ENCODE measurements around the gene UGT1A9. TPM values are rescaled to one million over a fixed set of nuclear protein-coding genes. Genes with fewer than 3 reads are reported as not detected.
"Not testable (repeated sequence)": the region's sequence is repeated elsewhere in the genome, so short reads cannot be mapped to it uniquely, and the experiment has no call there.

The UGT1A9 gene
- polyA plus RNA-seq, 1 donor: not detected

DNA sequence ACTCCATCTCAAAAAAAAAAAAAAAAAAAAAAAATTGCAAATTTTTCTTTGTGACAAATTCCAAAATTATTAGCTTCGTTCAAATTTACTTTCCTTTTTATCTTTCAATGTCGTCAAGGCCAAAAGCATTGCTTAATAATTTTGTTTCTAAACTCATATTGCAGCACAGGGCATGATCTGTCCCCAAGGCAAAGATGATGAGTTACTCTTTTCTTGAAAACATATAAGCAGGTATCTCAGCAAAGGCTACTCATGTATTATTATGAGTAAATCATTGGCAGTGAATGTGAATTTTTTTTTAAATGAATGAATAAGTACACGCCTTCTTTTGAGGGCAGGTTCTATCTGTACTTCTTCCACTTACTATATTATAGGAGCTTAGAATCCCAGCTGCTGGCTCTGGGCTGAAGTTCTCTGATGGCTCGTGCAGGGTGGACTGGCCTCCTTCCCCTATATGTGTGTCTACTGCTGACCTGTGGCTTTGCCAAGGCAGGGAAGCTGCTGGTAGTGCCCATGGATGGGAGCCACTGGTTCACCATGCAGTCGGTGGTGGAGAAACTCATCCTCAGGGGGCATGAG, 9.9 kb downstream of the UGT1A9 start, which contains the start of gene UGT1A7:
TSS of gene UGT1A7 (plus strand) at position 381 of the 579 bp plus-strand sequence. CDS start at position 418, 37 bp downstream.
- DNase-seq: no peak

DNA sequence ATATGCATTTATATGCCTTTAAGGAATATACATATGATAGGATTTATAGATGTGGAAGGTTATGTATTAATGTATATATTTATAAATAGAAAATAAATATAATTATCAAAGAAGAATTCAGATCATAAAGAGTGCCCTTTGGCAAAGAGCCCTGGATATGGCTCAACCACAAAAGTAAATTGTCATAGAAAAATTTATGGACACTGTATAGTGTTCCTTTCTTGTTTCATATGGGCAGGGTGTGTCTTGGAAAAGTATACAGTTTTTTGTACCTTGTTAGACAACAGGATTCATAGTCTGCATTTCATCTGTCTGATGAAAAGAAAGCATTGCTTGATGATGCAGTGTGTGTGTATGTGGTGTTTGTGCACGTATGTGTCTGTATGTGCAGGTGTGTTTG, 12.9 kb downstream of the UGT1A9 start:
- DNase-seq: no peak

DNA sequence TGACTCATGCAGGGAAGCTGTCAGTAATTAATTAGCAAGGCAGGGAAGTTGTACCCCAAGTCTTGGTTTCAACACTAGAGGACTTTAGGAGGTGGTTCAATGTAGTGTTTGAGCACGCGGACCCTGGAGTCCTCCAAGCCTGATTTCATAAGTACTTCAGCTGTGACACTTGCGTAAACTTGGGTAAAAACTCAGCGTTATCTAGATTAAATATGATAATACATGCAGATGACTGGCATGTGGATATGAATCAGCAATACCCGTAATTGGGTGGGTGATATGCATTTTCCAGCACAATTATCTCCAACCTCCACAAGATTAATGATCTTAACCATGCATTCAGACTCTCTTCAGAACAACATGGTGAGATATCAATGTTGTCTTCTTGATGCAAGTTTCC, 15.2 kb downstream of the UGT1A9 start:
- DNase-seq: no peak

DNA sequence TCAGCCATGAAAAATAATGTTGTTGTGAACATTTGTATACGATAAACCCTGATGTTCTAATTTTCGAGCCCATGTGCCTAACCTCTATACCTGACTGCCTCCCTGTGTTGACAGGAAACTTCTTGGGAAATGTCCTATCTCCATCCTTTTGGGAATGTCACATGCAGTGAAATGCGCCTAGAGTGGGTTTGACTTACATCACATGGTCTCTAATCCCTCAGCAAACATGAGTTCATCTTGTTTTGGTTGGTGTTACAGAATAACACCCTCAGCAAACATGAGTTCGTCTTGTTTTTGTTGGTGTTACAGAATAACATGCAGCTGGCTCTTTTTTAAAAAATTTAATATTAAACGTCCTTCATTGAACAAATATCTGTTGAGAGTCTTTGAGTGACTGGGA, 16.6 kb downstream of the UGT1A9 start:
- no peak for DNase-seq

DNA sequence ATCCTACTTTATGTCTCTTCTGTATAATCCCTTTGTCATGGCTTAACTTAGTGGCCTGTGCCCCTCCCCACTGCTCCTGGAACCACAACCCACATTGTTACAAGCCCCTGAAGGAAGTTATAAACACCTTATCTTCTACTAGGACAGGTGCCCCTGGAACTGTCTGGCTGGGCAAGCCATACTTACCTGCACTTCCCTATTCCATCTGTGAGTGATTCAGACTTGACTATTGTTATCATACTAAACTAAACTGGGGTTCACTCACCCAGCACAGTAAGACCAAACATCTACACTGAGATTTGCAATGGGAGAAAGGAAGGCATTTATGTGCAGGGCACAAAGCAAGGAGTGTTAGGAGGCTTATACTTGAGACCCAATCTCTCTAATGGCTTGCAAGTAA, 17.3 kb downstream of the UGT1A9 start:
- no peak for DNase-seq

DNA sequence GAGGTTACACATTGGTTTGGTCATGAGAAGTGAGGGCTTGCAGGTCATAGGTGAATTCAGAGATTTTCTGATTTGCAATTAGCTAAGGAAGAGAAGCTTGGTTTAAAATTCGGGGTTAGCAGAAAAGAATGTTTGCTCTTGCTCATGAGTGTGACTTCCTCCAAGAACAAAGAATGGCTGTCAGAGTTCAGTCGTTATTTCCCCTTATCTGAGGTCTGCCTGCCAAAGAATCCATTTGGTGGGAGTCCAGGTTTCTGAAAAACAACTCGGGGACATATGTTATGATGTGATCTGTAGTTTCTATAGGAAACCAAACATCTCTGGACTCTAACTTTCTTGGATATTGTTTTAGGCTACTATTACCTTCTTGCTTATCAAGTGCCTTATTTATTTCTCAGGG, 17.8 kb downstream of the UGT1A9 start:
- DNase-seq: no peak

DNA sequence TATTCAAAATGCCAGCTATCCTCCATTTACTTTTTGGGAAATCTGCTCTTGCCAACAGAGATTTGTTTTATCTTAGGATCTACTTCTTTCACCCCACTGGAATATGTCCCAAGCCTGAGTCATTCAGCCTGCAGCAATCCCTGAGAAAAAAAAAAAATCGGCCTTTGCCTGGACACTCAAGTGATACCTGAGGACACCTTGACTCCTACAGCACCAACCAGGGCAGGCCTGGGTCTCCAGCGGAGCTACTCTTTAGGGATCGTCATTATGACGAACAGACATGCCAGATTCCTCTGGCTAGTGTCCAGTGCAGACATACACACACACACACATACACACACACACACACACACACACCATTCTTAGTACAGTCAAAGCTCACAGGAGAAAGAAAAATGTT, 18.7 kb downstream of the UGT1A9 start:
- no peak for DNase-seq

DNA sequence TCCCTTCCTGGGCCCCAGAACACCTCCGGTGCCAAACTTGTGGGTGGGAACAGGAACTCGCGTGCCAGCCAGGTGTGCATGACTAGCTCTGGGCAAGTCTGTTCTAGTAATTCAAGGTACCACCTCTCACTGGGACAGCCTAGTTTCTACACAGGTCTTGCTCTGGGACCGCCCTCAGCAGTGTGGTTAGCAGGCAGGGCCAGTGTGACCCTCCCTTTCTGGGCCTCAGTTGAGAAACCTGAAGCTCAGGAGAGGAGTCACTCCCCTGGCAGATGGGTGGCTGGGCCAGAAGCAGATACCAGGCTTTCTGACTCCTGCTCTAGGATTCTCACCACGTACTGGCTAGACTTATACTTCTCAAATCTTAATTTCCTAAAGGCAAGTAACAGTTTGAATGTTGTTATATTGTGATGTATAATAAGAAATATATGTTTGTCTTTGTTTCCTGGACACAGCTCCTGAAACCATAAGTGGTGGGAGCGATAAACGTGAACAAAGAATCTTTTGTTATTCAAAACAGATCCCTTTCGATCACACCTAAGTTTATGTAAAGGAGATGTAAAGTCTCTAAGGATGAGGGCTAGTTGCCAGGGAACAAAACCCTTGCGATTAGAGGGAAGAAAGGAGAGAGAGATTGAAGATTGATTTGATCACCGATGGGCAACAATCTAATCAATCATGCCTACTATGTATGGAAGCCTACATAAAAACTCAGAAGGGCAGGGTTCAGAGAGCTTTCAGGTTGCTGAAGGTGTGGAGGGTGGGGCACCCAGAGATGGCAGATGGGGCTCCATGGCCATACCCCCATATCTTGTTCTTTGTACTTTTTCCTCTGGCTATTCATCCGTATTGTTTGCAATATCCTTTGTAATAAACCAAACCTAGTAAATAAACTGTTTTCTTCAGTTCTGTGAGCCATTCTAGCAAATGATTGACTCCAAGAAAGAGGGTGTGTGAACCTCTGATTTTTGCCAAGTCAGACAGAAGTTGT, 20.0 kb downstream of the UGT1A9 start:
- DNase-seq: no peak

DNA sequence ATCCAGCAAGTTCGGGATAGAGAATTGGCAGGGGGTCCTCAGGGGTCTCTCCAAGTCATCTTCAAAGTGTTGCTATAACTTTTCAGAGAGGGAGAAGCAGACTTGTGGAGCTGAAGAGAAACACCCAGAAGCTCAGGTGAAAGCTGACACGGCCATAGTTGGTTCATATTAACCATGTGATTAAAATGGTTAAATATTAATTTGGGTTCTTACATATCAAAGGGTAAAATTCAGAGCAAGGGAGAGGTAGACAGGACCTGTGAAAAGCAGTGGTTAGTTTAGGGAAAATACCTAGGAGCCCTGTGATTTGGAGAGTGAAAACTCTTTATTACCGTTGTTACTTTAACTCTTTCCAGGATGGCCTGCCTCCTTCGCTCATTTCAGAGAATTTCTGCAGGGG, 20.9 kb downstream of the UGT1A9 start, which contains the start of gene UGT1A6:
TSS of gene UGT1A6 (plus strand) at position 243 of the 400 bp plus-strand sequence. CDS start at position 358, 115 bp downstream.
- DNase-seq: no peak

DNA sequence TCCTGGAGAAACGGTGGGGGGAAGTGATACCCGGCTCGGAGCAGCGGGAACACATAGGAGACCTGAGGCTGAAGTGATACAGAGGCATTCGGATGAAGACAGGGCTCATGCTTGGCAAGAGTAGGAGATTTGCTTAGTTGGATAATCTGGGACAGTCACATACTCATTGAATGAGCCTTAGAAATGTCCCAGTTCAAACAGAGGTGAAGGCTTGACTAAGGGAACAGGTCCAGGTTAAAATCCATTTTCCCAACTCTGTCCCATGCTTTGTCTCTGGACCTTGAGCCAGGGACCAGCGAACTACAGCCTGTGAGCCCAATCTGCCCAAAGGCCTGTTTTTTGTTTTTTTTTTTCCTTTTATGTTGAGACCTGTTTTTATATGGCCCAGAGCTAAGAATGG, 22.3 kb downstream of the UGT1A9 start:
- DNase-seq: no peak

DNA sequence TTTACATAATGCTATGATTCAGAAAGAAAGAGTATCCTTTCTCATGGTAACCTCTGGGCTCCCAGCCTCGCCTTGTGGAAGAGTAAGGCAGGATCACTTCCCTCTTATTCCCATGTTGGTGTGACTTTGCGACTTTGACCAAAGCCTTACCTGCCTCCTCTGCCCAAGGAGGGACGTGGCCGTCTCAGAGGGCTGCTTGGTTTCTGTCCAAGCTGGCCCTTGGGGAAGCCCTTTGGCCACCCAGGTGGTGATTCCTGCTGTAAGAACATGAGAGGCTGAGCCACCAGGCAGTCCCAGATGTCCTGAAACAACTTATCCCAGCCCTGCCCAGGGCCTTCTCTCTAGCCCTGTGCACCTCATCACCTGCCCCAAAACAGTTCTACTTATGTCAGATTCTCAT, 27.0 kb downstream of the UGT1A9 start:
- no peak for DNase-seq

DNA sequence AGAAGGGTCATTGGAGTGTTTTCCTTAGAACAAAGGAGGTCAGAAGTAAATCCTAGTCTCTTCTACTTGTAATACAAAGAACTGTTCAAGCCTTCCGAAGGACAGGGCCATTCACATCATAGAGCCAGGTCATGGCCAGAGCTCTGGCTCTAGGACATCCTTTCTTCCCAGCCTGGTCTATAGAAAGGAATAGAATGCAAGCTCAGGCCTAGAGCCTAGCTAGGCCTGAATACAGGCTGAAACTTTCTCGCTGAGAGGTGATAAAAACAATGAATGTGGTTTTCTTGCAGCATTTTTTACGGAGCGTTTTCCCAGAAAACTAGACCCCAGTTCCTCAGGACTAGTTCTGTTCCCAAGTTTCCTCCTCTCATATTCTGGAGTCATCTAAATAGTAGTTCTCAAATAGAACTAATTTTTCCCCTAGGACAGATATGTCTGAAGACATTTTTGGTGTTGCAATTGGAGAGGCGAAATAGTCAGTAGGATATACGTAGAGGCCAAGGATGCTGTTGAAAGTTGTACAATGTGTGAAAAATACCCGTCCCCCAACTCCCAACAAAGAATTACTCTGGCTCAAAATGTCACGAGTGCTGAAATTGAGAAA, 27.8 kb downstream of the UGT1A9 start:
- no peak for DNase-seq

DNA sequence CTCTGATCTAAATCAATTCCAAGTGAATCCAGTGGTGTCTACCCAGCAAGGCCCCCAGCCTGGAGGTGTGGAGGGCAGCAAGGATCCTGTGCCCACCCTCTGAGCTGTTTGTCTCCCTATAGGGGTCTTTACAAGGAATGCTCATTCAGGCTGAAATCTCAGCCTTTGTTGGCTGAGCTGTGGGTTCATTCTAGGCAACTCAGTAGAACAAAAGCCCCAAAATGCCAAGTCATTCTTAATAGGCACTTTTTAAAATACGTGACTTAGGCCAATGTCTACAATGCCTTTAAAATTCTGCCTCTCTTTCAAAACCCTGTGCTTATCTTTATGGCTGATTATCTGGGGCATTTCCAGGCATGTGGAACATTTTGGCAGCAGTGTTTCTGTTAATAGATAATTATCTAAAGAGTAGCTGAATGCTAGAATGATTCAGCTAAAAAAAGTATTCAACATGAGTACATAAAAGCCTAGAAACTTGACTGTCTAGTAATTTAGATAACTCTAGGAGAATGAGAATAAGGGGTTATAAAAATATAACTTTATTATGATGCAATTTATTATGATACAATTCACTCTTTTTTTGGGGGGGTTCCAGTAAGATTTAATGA, 28.4 kb downstream of the UGT1A9 start:
- DNase-seq: no peak

DNA sequence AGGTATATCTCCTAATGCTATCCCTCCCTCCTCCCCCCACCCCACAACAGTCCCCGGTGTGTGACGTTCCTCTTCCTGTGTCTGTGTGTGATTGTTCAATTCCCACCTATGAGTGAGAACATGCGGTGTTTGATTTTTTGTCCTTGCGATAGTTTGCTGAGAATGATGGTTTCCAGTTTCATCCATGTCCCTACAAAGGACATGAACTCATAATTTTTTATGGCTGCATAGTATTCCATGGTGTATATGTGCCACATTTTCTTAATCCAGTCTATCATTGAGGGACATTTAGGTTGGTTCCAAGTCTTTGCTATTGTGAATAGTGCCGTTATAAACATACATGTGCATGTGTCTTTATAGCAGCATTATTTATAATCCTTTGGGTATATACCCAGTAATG, 29.1 kb downstream of the UGT1A9 start:
- DNase-seq: not testable (repeated sequence)

DNA sequence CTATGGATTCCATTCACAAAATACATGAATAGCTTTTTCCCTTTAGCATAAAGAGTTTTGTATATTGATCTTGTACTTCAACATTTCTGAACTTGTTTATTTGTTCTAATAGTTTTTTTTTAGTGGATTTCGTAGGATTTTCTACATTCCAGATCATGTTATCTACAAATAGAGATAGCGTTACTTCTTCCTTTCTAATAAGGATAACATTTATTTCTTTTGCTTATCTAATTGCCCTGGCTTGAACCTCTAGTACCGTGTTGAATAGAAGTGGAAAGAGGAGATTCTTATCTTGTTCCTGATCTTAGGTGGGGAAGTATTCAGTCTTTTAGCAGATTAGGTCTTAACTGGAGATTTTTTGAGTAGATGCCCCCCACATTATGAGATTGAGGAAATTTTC, 30.5 kb downstream of the UGT1A9 start:
- no peak for DNase-seq

DNA sequence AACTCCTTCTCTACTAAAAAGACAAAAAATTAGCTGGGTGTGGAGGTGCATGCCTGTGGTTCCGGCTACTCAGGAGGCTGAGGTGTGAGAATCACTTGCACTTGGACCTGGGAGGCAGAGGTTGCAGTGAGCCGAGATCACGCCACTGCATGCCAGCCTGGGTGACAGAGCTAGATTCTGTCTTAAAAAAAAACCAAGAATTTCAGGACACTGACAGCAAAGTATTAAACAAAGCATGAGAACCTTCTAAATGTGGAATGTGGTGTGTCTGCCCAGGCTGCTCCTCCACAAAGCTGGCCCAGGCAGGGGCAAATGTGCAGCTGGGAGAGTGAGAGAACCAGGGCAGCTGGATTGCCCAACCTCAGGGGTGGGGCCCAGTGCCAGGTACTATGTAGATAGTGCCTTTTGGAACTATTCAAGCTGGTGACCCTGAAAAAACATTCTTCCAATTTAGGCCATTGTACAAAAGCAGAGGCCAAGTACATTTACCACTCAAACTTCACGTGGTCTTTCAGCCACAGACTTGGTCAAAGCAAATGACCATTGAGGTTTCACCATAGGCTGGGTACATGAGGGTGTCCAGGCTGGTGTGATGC, 34.3 kb downstream of the UGT1A9 start:
- no peak for DNase-seq

DNA sequence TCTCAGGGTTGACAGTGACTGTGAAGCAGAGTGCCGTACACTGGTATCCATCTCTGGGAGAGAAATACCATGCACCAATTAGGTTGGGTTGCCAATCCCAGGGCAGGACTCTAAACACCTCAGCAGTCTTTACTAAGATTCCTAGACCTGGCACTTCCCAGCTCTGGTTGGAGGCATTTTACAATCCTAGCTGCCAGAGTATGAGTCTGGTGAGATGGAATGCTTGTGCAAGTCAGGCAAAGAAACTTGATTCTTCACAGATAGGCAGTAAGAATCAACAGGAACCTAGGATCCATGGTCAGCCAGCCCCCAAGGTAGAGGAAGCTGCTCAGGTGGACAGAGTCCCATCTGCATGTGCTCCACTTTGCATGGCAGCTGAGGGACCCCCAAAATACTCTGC, 35.0 kb downstream of the UGT1A9 start:
- DNase-seq: no peak

DNA sequence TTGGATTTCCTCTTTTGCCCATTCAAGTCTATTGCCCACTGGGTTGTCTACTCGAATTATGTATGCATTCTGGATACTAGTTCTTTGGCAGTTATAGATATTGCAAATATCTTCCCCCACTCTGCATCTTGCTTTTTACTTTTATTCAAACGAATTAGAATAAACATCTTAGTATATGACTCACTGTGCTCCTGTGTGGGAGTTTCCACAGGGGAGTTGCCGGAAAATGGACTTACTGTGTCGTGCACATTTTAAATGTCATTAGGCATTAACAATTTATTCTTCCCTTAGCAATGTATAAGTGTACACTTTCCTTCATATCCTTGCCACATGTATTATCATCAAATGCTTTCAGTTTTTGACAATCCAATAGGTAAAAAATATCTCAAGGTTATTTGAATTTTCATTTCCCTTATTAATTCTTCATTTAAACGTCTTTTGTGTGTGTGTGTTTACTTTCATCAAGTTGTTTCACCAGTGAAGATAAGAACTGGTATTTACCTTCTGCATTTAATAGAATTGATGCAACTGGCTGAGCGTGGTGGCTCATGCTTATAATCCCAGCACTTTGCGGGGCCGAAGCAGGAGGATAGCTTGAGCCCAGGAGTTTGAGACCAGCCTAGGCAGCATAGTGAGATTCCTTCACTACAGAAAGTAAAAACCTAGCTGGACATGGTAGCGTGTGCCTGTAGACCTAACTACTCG, 36.4 kb downstream of the UGT1A9 start:
- DNase-seq: no peak

DNA sequence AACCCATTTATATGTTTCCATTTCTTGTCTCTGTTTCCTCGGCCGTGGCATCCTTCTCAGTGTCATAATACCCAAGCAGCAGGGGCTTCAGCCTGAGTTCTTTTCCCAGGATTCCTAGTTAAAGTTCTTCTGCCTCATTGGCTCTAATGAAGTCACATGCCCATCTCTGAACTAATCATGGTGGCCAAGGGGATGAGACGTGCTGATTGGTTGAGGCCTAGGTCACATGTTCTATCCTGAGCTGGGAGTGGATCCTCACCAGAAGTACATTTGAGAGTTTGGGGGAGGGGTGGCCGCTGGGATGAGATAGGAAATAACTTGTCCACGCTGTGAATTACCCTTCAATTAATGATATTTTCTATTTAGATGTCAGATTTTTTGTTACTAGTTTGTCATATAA, 37.2 kb downstream of the UGT1A9 start:
- DNase-seq: no peak

DNA sequence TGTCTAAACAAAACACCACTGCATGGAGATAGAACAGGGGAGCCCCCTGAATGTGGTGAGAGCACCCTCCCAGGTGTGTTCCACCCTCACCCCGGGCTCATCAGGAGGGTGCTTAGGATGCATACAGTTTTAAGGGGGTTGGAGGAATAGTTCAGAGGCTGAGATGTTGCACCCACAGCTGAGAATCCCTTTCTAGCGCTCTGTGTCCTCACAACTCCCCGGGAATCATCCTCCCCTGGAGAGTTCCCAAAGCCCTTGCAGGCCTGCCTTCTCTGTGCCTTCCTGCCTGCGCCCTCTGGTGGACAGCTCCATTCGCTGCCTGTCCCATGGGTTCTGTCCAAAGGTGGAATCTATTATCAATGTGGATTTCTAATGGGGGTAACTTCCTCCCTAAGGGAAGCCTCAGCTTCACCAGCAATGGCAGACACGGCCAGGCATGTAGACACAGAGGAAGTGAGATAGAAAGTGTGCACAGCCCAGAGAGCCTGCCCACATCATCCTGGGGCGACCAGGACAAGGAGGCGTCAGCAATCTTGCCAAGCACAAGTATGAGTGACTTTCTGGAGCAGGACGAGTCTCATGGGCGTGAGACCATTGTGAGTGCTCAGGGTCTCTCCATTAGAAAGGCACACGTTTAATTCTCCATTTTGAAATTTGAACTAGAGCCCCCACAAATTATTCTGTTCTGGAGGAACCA, 39.8 kb downstream of the UGT1A9 start:
- DNase-seq: peak; percentile 29

DNA sequence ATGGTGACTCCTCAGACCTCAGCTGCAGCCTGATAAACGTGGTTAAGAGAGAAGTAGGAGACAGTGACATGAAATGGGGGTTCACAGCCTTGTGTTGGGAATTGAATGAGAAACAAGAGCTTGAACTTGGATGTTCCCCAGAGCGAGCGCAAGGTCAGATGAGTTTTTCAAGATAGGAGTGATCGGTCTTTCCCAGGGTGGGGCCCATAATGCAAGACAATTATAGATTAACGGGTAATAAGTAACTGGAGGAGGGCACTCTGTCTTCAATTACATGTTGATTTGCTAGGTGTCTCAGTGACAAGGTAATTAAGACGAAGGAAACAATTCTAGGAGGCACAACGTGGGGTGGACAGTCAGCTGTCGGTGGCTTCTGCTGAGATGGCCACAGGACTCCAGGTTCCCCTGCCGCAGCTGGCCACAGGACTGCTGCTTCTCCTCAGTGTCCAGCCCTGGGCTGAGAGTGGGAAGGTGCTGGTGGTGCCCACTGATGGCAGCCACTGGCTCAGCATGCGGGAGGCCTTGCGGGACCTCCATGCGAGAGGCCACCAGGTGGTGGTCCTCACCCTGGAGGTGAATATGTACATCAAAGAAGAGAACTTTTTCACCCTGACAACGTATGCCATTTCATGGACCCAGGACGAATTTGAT, 41.0 kb downstream of the UGT1A9 start, which contains the start of gene UGT1A5:
TSS of gene UGT1A5 (plus strand) at position 297 of the 651 bp plus-strand sequence. CDS start at position 382, 85 bp downstream.
- DNase-seq: no peak
